ENCODE data around the gene GRIN3A.
"Not testable (repeated sequence)": the region's sequence is repeated elsewhere in the genome, so short reads cannot be mapped to it uniquely, and the experiment has no call there.

Gene GRIN3A

GRCh38 chr9:101632611-101633010 is 105.8 kb downstream of the GRIN3A start:
- DNase-seq (ENCODE audit: low spot score), result no peak

GRCh38 chr9:101631892-101632291 is 106.6 kb downstream of the GRIN3A start:
- DNase-seq (ENCODE audit: low spot score), result no peak

- DNase-seq (ENCODE audit: low spot score), result no peak
Observed at GRCh38 chr9:101629636-101630035, 108.8 kb downstream of the GRIN3A start.

- no peak for DNase-seq (ENCODE audit: low spot score)
Observed at GRCh38 chr9:101628173-101628572, 110.3 kb downstream of the GRIN3A start.

- peak; percentile 24 for DNase-seq (ENCODE audit: low spot score)
Observed at GRCh38 chr9:101626295-101626694, 112.2 kb downstream of the GRIN3A start.

GRCh38 chr9:101625876-101626275 is 112.6 kb downstream of the GRIN3A start:
- DNase-seq (ENCODE audit: low spot score), result no peak

- DNase-seq (ENCODE audit: low spot score), result no peak
Observed at GRCh38 chr9:101620452-101620851, 118.0 kb downstream of the GRIN3A start.

- peak; percentile 57 for DNase-seq (ENCODE audit: low spot score)
Observed at GRCh38 chr9:101618698-101619097, 119.7 kb downstream of the GRIN3A start.

- DNase-seq (ENCODE audit: low spot score), result no peak
Observed at GRCh38 chr9:101605547-101605946, 132.9 kb downstream of the GRIN3A start.

- no peak for DNase-seq (ENCODE audit: low spot score)
Observed at GRCh38 chr9:101604296-101604695, 134.2 kb downstream of the GRIN3A start.

- DNase-seq (ENCODE audit: low spot score), result peak; percentile 21
Observed at GRCh38 chr9:101601904-101602765, 136.3 kb downstream of the GRIN3A start.

- DNase-seq (ENCODE audit: low spot score), result no peak
Observed at GRCh38 chr9:101594796-101595195, 143.7 kb downstream of the GRIN3A start, which contains the start of gene PPP3R2. TSS of gene PPP3R2 (minus strand) at chr9:101594969. CDS start at chr9:101594921, 48 bp downstream.

- DNase-seq (ENCODE audit: low spot score), result no peak
Observed at GRCh38 chr9:101593345-101593744, 145.1 kb downstream of the GRIN3A start.

- no peak for DNase-seq (ENCODE audit: low spot score)
Observed at GRCh38 chr9:101592788-101593187, 145.7 kb downstream of the GRIN3A start.

GRCh38 chr9:101591787-101592446 is 146.5 kb downstream of the GRIN3A start:
- DNase-seq (ENCODE audit: low spot score), result no peak

- no peak for DNase-seq (ENCODE audit: low spot score)
Observed at GRCh38 chr9:101590901-101591300, 147.5 kb downstream of the GRIN3A start.

- not testable (repeated sequence) for DNase-seq (ENCODE audit: low spot score)
Observed at GRCh38 chr9:101590074-101590473, 148.4 kb downstream of the GRIN3A start.

- DNase-seq (ENCODE audit: low spot score), result no peak
Observed at GRCh38 chr9:101587332-101588043, 151.0 kb downstream of the GRIN3A start.

GRCh38 chr9:101586651-101587050 is 151.8 kb downstream of the GRIN3A start:
- DNase-seq (ENCODE audit: low spot score), result peak; percentile 74

- DNase-seq (ENCODE audit: low spot score), result no peak
Observed at GRCh38 chr9:101585740-101586139, 152.7 kb downstream of the GRIN3A start.

GRCh38 chr9:101582553-101582952 is 155.9 kb downstream of the GRIN3A start:
- no peak for DNase-seq (ENCODE audit: low spot score)

- no peak for DNase-seq (ENCODE audit: low spot score)
Observed at GRCh38 chr9:101579711-101580545, 158.5 kb downstream of the GRIN3A start.

Data from activated CD4-positive, alpha-beta T cell treated with anti-CD3 and anti-CD28 coated beads, Interleukin-2, Interleukin-4, amounts not matched to agents 100 ng/mL and 50 ng/mL, durations not matched to agents 16 hours and 8 hours (primary cell).